Retinal pigment epithelial cell (primary cell): ENCODE measurements around the gene RAB27A.

Source experiments
- DNase-seq: peaks from one replicate; pipeline ENCODE4 v3.0.0-alpha.2; 2010; ENCODE audit warnings: low read depth
- H3K4me3 ChIP-seq: 2 replicates; pipeline ENCODE4 v1.5.1; 2011; ENCODE audit warnings: mild to moderate bottlenecking, low read length, control low read depth, moderate library complexity
- TF ChIP-seq, protein P1 (sequence below): conservative IDR thresholded peaks from 2 replicates; pipeline ENCODE4 v1.5.1; 2011; ENCODE audit warnings: low read depth, low read length, control low read depth, inconsistent platforms

The RAB27A gene

GRCh38 chr15:55279746-55280351 lies 9.8 kb downstream of the RAB27A start:
- no peak for DNase-seq
- TF ChIP-seq, protein P1, sequence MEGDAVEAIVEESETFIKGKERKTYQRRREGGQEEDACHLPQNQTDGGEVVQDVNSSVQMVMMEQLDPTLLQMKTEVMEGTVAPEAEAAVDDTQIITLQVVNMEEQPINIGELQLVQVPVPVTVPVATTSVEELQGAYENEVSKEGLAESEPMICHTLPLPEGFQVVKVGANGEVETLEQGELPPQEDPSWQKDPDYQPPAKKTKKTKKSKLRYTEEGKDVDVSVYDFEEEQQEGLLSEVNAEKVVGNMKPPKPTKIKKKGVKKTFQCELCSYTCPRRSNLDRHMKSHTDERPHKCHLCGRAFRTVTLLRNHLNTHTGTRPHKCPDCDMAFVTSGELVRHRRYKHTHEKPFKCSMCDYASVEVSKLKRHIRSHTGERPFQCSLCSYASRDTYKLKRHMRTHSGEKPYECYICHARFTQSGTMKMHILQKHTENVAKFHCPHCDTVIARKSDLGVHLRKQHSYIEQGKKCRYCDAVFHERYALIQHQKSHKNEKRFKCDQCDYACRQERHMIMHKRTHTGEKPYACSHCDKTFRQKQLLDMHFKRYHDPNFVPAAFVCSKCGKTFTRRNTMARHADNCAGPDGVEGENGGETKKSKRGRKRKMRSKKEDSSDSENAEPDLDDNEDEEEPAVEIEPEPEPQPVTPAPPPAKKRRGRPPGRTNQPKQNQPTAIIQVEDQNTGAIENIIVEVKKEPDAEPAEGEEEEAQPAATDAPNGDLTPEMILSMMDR: no peak
- H3K4me3 ChIP-seq: no peak overlapping the region

GRCh38 chr15:55279100-55279745 lies 10.4 kb downstream of the RAB27A start:
- TF ChIP-seq, protein P1: no peak
- H3K4me3 ChIP-seq: no peak overlapping the region
- DNase-seq: no peak

DNA sequence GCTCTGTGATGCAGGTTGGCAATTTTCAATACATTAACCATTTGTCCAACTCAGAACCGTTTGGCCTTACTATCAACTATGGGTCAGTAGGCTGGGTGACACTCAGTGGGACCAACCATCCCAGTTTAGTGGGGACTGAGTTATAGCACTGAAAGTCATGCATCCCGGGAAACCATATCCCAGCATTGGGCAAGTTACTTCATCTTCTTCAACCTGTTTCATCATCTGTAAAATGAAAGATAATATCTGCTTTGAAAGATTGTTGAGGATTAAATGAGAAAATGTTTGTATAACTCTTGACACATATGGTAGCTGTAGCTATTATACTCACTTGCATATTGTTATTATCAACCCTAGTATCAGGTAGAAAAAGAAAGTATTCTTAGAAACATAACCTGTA lies 11.9 kb downstream of the RAB27A start:
- TF ChIP-seq, protein P1: no peak
- DNase-seq: no peak
- no peak overlapping the region for H3K4me3 ChIP-seq

DNA sequence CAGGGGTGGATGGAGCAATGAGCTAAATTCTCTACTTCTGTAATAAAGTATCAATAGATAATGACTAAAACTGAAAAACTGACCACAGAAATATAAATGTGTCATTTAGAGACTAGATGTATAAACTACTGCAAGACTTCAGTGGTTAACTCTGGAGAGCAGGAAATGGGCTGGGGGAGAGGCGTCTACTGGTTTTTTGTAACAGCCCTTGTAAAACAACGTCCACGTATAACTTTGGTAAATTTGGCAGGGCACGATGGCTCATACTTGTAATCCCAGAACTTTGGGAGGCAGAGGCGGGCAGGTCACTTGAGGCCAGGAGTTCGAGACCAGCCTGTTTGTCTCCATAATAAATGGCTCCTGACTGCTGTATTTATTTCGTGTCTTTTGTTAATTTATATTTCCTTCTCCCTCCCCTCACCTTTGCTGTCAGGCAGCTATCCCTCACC lies 12.5 kb downstream of the RAB27A start:
- TF ChIP-seq, protein P1: no peak
- H3K4me3 ChIP-seq: no peak overlapping the region
- no peak for DNase-seq

GRCh38 chr15:55276324-55276723 lies 13.3 kb downstream of the RAB27A start:
- DNase-seq: no peak
- H3K4me3 ChIP-seq: no peak overlapping the region
- TF ChIP-seq, protein P1: no peak

GRCh38 chr15:55270291-55270690 lies 19.3 kb downstream of the RAB27A start:
- peak overlapping the region; percentile 37 for H3K4me3 ChIP-seq
- peak; percentile 79 for DNase-seq
- TF ChIP-seq, protein P1: no peak

GRCh38 chr15:55268176-55268695 lies 21.4 kb downstream of the RAB27A start:
- DNase-seq: no peak
- peak overlapping the region; percentile 37 for H3K4me3 ChIP-seq
- TF ChIP-seq, protein P1: no peak
